ENCODE measurements around the gene C4orf50.

C4orf50 gene

DNA sequence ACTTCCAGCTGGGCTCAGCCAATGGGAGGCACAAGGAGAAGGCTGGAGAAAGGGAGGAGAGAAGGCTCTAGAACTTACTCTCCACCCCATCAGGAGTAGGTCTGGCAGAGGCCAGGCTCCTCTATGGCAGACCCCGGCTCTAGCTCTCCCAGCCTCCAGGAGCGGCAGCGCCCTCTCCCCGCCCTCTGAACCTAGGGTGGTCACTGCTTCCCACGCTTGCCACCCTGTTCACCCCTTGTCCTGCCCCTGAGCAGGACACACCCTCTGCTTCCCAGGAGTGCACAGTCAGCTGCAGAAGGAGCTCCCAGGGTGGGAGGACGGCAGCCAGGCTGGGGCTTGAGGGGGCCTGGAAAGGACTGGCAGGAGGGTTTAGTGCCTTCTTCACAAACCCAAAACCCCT, 72.3 kb downstream of the C4orf50 start:
- WGBS (ENCODE audit: insufficient coverage, insufficient read length): no CpG with 5 or more reads among the region's 6 CpGs
- Histone ChIP-seq H3K4me3 (ENCODE audit: low read length) (no peak overlapping the region), H3K27ac (ENCODE audit: low read length) (no peak overlapping the region), H3K9me3 (ENCODE audit: control insufficient read depth, insufficient read depth, low read length) (no peaks in the 10 kb centered on the region), H3K4me1 (ENCODE audit: control insufficient read depth, insufficient read depth, low read length) (no peaks in the 10 kb centered on the region), H3K27me3 (ENCODE audit: control insufficient read depth, insufficient read depth, low read length) (no peaks in the 10 kb centered on the region), H3K36me3 (ENCODE audit: control insufficient read depth, insufficient read depth, low read length) (no peaks in the 10 kb centered on the region)
- no peak for DNase-seq (ENCODE audit: low read depth, low spot score)

DNA sequence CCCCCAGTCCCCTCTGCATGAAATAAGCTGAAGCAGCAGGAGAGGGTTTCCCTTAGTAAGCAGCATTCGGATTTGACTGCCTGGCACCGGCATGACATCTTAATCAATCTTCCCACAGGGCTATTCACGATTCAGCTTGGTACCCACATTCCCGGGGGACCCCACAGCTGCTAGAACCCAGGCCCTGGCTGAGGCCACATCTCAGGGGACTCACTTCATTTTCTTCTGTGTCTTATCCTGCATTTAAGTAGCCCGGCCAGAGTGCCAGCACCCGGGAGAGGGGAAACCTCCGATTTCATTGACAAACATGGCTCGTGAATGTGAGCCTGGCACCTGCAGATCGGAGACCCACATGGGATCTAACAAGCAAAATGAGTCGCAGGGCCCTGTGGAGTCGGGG, 73.1 kb downstream of the C4orf50 start:
- no peak overlapping the region for H3K27ac ChIP-seq (ENCODE audit: low read length)
- H3K4me3 ChIP-seq (ENCODE audit: low read length): no peak overlapping the region
- DNase-seq (ENCODE audit: low read depth, low spot score): no peak
- H3K4me1 ChIP-seq (ENCODE audit: control insufficient read depth, insufficient read depth, low read length): no peaks in the 10 kb centered on the region
- WGBS (ENCODE audit: insufficient coverage, insufficient read length): no CpG with 5 or more reads among the region's 11 CpGs
- no peaks in the 10 kb centered on the region for H3K27me3 ChIP-seq (ENCODE audit: control insufficient read depth, insufficient read depth, low read length)
- H3K9me3 ChIP-seq (ENCODE audit: control insufficient read depth, insufficient read depth, low read length): no peaks in the 10 kb centered on the region
- no peaks in the 10 kb centered on the region for H3K36me3 ChIP-seq (ENCODE audit: control insufficient read depth, insufficient read depth, low read length)

DNA sequence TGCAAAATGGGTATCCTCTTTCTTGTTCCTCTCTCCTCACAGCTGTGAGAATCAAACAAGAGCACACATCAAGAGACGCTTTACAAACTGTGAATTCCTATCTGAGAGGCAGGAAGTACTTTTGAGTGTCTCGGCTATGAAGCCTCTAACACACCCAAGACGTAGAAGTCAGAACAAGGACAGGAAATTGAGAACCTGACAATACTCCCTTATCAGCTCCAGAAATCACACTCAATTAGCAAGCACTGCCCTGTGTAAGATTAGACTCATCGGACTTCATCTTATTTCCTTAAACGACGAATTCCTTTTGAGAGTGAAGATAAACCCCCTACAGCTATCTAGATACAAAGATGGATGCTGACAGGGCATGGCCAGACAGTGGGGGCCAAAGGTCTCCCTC, 74.7 kb downstream of the C4orf50 start:
- no CpG with 5 or more reads among the region's 6 CpGs for WGBS (ENCODE audit: insufficient coverage, insufficient read length)
- H3K4me3 ChIP-seq (ENCODE audit: low read length): no peak overlapping the region
- H3K27me3 ChIP-seq (ENCODE audit: control insufficient read depth, insufficient read depth, low read length): no peaks in the 10 kb centered on the region
- no peak for DNase-seq (ENCODE audit: low read depth, low spot score)
- H3K4me1 ChIP-seq (ENCODE audit: control insufficient read depth, insufficient read depth, low read length): no peaks in the 10 kb centered on the region
- no peaks in the 10 kb centered on the region for H3K36me3 ChIP-seq (ENCODE audit: control insufficient read depth, insufficient read depth, low read length)
- H3K27ac ChIP-seq (ENCODE audit: low read length): no peak overlapping the region
- no peaks in the 10 kb centered on the region for H3K9me3 ChIP-seq (ENCODE audit: control insufficient read depth, insufficient read depth, low read length)

DNA sequence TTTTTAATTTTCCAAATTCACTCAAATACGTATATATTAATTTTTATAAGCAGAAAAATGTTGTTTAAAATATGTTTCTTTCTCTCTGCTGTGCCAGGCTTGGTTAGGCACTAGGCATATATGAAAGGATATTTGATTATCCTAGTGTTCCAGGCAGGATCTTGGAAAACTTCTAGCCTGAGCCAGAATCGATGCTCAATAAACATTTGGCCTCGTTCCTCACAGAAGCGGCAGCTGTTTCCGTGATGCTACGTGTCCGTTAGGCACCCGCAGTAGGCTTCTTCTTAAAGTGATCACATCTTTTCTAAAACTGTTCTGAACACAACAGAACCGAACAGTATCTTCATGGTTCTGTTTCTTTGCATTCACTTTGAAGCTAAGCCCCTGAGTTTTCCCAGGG, 75.3 kb downstream of the C4orf50 start:
- Histone ChIP-seq H3K36me3 (ENCODE audit: control insufficient read depth, insufficient read depth, low read length) (no peaks in the 10 kb centered on the region), H3K27ac (ENCODE audit: low read length) (no peak overlapping the region), H3K9me3 (ENCODE audit: control insufficient read depth, insufficient read depth, low read length) (no peaks in the 10 kb centered on the region), H3K27me3 (ENCODE audit: control insufficient read depth, insufficient read depth, low read length) (no peaks in the 10 kb centered on the region), H3K4me1 (ENCODE audit: control insufficient read depth, insufficient read depth, low read length) (no peaks in the 10 kb centered on the region), H3K4me3 (ENCODE audit: low read length) (no peak overlapping the region)
- WGBS (ENCODE audit: insufficient coverage, insufficient read length): no CpG with 5 or more reads among the region's 9 CpGs
- DNase-seq (ENCODE audit: low read depth, low spot score): no peak

DNA sequence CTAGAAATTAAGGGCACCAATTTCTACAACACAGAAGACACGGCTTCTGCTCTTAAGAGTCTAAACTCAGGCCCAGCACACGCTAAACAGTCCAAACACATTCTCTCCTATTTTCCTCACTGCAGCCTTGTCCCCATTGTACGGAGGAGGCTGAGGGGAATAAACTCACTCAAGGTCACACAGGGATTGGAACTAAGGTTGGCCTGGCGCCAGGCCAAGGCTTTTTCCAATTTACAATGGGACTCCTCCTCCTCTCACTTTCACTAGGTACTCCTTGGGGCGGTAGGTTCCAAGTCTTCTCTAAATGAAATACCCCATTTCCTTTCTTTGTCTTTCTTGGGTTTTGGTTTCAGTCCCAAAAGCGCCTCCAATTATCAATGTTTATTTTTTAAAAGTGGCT, 76.6 kb downstream of the C4orf50 start:
- Histone ChIP-seq H3K36me3 (ENCODE audit: control insufficient read depth, insufficient read depth, low read length) (no peaks in the 10 kb centered on the region), H3K4me1 (ENCODE audit: control insufficient read depth, insufficient read depth, low read length) (no peaks in the 10 kb centered on the region), H3K9me3 (ENCODE audit: control insufficient read depth, insufficient read depth, low read length) (no peaks in the 10 kb centered on the region), H3K4me3 (ENCODE audit: low read length) (no peak overlapping the region), H3K27me3 (ENCODE audit: control insufficient read depth, insufficient read depth, low read length) (no peaks in the 10 kb centered on the region), H3K27ac (ENCODE audit: low read length) (no peak overlapping the region)
- DNase-seq (ENCODE audit: low read depth, low spot score): no peak
- WGBS (ENCODE audit: insufficient coverage, insufficient read length): no CpG with 5 or more reads among the region's 6 CpGs

DNA sequence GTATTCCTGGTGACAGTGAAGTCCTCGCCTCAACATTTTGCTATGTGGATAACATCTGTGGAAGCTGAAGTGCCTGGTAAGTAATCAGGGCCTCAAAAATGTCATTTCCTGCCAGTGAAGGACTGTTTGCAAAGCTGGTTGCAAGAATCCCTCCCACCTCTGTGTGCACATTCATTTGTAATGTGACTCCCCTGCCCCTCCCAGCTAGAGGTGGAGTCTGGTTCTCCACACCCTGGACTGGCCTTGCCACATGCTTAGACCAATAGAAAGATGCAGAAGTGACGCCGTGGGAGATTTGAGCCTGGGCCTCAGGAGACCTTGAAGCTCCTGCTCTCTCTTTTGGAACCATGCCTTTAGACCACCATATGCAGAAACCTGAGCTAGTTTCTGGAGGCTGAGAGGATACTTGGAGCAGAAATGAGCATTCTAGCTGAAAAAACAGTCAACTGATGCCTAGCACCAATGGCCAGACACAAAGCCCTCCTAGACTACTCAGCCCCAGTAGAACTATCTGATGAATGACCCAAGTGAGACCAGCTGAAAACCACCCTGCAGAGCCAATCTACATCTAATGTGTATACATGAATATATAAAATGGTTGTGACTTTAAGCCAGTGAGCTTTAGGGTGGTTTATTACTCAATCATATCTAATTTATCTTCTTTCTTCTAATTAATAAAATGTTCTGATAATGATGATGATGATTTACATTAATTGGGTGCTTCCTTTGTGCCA, 77.6 kb downstream of the C4orf50 start:
- no CpG with 5 or more reads among the region's 3 CpGs for WGBS (ENCODE audit: insufficient coverage, insufficient read length)
- DNase-seq (ENCODE audit: low read depth, low spot score): no peak
- Histone ChIP-seq H3K4me1 (ENCODE audit: control insufficient read depth, insufficient read depth, low read length) (no peaks in the 10 kb centered on the region), H3K4me3 (ENCODE audit: low read length) (no peak overlapping the region), H3K27me3 (ENCODE audit: control insufficient read depth, insufficient read depth, low read length) (no peaks in the 10 kb centered on the region), H3K36me3 (ENCODE audit: control insufficient read depth, insufficient read depth, low read length) (no peaks in the 10 kb centered on the region), H3K9me3 (ENCODE audit: control insufficient read depth, insufficient read depth, low read length) (no peaks in the 10 kb centered on the region), H3K27ac (ENCODE audit: low read length) (no peak overlapping the region)

DNA sequence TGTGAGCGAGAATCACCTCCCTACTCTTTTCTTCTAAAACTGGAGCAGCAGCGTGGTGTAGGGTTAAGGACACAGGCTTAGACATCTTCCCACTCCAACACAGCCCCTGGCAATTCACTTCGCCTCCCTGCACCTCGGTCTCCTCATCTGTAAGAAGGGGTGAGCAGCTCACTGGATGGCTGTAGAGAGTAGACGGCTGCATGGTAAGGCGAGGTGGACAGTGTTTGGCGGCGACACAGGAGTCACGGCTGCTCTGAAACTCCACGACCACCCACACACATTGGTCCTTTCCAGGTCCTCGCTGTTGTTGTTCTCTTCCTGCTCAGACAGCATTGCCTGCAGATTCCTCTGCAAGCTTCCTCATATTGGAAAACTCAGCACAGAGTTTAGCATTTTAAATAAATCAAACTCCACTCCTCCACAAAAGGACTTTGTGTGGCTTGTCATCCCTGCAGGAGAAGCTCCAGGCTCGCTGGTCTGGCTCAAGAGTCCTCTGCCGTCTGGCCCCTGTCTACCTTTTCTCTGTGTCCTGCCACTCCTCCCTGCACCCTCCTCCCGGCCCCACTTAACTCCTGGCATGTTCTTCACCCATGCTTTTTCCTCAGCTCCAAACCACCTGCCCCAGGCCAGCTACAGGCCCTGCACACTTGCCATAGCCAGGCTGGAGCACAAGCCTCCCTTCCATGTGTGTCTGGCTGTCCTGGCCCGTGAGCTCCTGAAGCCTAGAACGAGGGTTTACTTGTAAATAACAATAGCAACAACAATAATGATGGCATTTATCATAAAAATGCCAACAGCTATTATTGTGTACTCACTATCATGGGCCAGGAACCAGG, 84.0 kb downstream of the C4orf50 start:
- Histone ChIP-seq H3K4me3 (ENCODE audit: low read length) (no peak overlapping the region), H3K27me3 (ENCODE audit: control insufficient read depth, insufficient read depth, low read length) (no peaks in the 10 kb centered on the region), H3K4me1 (ENCODE audit: control insufficient read depth, insufficient read depth, low read length) (no peaks in the 10 kb centered on the region), H3K9me3 (ENCODE audit: control insufficient read depth, insufficient read depth, low read length) (no peaks in the 10 kb centered on the region), H3K36me3 (ENCODE audit: control insufficient read depth, insufficient read depth, low read length) (no peaks in the 10 kb centered on the region), H3K27ac (ENCODE audit: low read length) (no peak overlapping the region)
- no peak for DNase-seq (ENCODE audit: low read depth, low spot score)
- WGBS (ENCODE audit: insufficient coverage, insufficient read length): no CpG with 5 or more reads among the region's 16 CpGs

DNA sequence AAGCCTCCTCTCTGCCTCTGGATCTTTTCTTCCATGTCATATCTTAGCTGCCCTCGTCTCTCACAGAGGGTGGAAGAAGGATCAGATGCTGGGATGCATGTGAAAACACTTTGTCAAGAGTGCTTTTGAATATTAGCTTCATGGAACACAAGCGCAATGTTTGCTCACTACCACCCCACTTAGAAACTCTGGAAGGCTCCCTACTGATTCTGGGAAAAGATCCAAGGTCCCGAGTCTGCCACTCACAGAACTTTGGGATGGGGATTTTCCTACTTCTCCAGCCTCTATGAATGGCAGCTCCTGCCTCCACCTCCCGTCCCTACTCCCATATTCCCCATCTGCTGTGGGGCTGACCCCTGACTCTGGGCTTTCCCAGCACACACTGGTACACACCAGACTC, 85.1 kb downstream of the C4orf50 start:
- H3K4me3 ChIP-seq (ENCODE audit: low read length): no peak overlapping the region
- DNase-seq (ENCODE audit: low read depth, low spot score): no peak
- H3K27ac ChIP-seq (ENCODE audit: low read length): no peak overlapping the region
- no peaks in the 10 kb centered on the region for H3K9me3 ChIP-seq (ENCODE audit: control insufficient read depth, insufficient read depth, low read length)
- no peaks in the 10 kb centered on the region for H3K4me1 ChIP-seq (ENCODE audit: control insufficient read depth, insufficient read depth, low read length)
- H3K27me3 ChIP-seq (ENCODE audit: control insufficient read depth, insufficient read depth, low read length): no peaks in the 10 kb centered on the region
- no peaks in the 10 kb centered on the region for H3K36me3 ChIP-seq (ENCODE audit: control insufficient read depth, insufficient read depth, low read length)
- WGBS (ENCODE audit: insufficient coverage, insufficient read length): no CpG with 5 or more reads among the region's 4 CpGs

DNA sequence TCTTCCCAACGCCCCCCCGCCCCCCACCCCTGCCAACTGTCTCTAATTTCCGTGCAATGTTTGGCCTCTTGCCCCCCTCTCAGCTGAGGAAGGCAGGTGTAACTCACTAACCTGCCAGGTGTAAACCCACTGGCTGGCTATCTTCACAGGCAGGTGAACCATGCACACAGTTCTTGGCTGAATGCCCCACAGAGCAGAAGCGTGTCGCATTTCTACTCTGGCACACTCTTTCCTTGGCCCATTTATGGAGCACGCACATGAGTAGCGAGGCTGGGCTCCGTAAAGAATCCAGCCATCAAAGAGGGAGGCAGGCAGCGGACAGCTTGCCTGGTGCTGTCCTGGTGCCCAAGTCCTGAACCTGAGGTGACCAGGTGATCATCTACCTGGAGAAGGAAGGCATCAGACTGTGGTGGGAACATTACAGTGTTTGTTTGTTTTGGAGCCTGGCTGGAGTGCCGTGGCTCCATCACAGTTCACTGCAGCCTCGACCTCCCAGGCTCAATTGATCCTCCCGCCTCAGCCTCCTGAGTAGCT, 86.1 kb downstream of the C4orf50 start:
- WGBS (ENCODE audit: insufficient coverage, insufficient read length): no CpG with 5 or more reads among the region's 12 CpGs
- Histone ChIP-seq H3K36me3 (ENCODE audit: control insufficient read depth, insufficient read depth, low read length) (no peaks in the 10 kb centered on the region), H3K4me3 (ENCODE audit: low read length) (no peak overlapping the region), H3K27me3 (ENCODE audit: control insufficient read depth, insufficient read depth, low read length) (no peaks in the 10 kb centered on the region), H3K9me3 (ENCODE audit: control insufficient read depth, insufficient read depth, low read length) (no peaks in the 10 kb centered on the region), H3K27ac (ENCODE audit: low read length) (no peak overlapping the region), H3K4me1 (ENCODE audit: control insufficient read depth, insufficient read depth, low read length) (no peaks in the 10 kb centered on the region)
- DNase-seq (ENCODE audit: low read depth, low spot score): no peak

DNA sequence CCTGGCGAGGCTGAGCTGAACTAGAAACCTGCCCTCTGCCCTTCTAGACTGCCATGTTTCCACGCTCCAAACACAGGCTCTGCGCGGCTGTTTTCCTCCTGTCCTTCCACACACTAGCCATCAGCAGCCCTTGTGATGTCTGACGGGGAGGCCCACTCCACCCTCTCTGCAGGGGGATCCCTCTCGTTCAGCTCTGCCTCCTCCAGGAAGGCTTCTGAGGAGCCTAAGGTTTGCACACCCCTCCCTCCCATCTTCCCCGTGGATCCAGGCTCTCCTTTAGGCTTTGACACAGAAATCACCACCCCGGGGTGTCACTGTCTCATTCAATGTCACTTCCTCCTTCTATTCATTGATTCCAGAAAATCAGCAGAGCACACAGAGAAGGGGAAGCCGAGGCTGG, 86.7 kb downstream of the C4orf50 start:
- Histone ChIP-seq H3K36me3 (ENCODE audit: control insufficient read depth, insufficient read depth, low read length) (no peaks in the 10 kb centered on the region), H3K4me1 (ENCODE audit: control insufficient read depth, insufficient read depth, low read length) (no peaks in the 10 kb centered on the region)

More for the DNA sequence above, 86.7 kb downstream of the C4orf50 start:
- no CpG with 5 or more reads among the region's 9 CpGs for WGBS (ENCODE audit: insufficient coverage, insufficient read length)
- H3K4me3 ChIP-seq (ENCODE audit: low read length): no peak overlapping the region
- no peaks in the 10 kb centered on the region for H3K9me3 ChIP-seq (ENCODE audit: control insufficient read depth, insufficient read depth, low read length)
- H3K27me3 ChIP-seq (ENCODE audit: control insufficient read depth, insufficient read depth, low read length): no peaks in the 10 kb centered on the region
- H3K27ac ChIP-seq (ENCODE audit: low read length): no peak overlapping the region
- no peak for DNase-seq (ENCODE audit: low read depth, low spot score)
